Osteocyte (in vitro differentiated cells): ENCODE results near the gene ADAMTS3. TPM values are rescaled to one million over a fixed set of nuclear protein-coding genes. Genes with fewer than 3 reads are reported as not detected.

Experiments used
- DNase-seq: peaks from one replicate; pipeline ENCODE4 v3.0.0; 2021; ENCODE audit warnings: mixed read lengths; ENCODE audit not compliant: unreplicated experiment; ENCODE audit errors: extremely low spot score
- H3K27ac Mint-ChIP-seq: one replicate; pipeline ENCODE4 v1.8.0; 2021; ENCODE audit warnings: mild to moderate bottlenecking, mixed read lengths; ENCODE audit not compliant: unreplicated experiment
- H3K27me3 Mint-ChIP-seq: one replicate; pipeline ENCODE4 v1.8.0; 2021; ENCODE audit warnings: mixed read lengths; ENCODE audit not compliant: unreplicated experiment
- H3K36me3 Mint-ChIP-seq: one replicate; pipeline ENCODE4 v1.8.0; 2021; ENCODE audit warnings: mixed read lengths; ENCODE audit not compliant: unreplicated experiment
- H3K4me1 Mint-ChIP-seq: one replicate; pipeline ENCODE4 v1.8.0; 2021; ENCODE audit warnings: mixed read lengths; ENCODE audit not compliant: unreplicated experiment
- H3K4me3 Mint-ChIP-seq: one replicate; pipeline ENCODE4 v1.8.0; 2021; ENCODE audit warnings: mild to moderate bottlenecking, moderate library complexity, mixed read lengths; ENCODE audit not compliant: unreplicated experiment
- H3K9me3 Mint-ChIP-seq: one replicate; pipeline ENCODE4 v1.8.0; 2021; ENCODE audit warnings: mixed read lengths; ENCODE audit not compliant: unreplicated experiment
- CTCF ChIP-seq: fragments of 200-600 bp; sonication (generic); IDR thresholded peaks from 2 replicates; pipeline ENCODE4 v1.5.0; 2021; ENCODE audit warnings: antibody characterized with exemption, mild to moderate bottlenecking, moderate library complexity
- total RNA-seq: library from RNA; stranded (reverse); gene quantifications from 2 replicates; pipeline ENCODE4 v1.2.1, GENCODE V29; 2021

The ADAMTS3 gene
- total RNA-seq, 1 donor from 2014 or later, result 1.4 TPM

GRCh38 chr4:72507167-72507566, 61.9 kb downstream of the ADAMTS3 start:
- H3K9me3 Mint-ChIP-seq, result peaks cover 4% of the 10 kb centered on the region
- no peak overlapping the region for H3K4me3 Mint-ChIP-seq
- peaks cover 33% of the 10 kb centered on the region for H3K27me3 Mint-ChIP-seq
- no peak for DNase-seq
- H3K4me1 Mint-ChIP-seq, result no peaks in the 10 kb centered on the region
- no peak overlapping the region for H3K27ac Mint-ChIP-seq
- no peak for TF ChIP-seq CTCF
- H3K36me3 Mint-ChIP-seq, result no peaks in the 10 kb centered on the region

DNA sequence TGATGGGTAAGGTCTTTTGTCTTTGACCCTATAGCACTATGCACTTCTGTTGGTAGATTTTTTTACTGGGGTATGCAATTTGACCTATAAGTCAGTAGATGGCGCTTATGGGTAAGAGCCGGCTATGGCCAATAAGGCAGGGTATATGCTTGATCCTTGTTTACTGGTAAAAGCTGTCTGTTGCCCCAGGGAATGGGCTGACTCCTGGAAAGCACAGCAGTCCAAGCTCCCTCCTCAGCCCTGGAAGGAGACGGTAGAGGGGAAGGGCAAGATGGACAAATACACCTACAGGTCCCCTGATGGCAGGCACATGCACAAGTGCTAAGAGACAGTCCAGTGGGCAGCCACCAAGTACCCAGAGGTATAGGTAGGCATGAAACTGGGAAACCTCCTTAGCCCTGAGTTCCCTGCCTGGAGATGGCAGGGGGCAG, 63.7 kb downstream of the ADAMTS3 start:
- TF ChIP-seq CTCF, result peak; percentile 79
- no peak overlapping the region for H3K4me3 Mint-ChIP-seq
- H3K36me3 Mint-ChIP-seq, result no peaks in the 10 kb centered on the region
- DNase-seq, result no peak
- peaks cover 32% of the 10 kb centered on the region for H3K27me3 Mint-ChIP-seq
- H3K4me1 Mint-ChIP-seq, result no peaks in the 10 kb centered on the region
- peaks cover 6% of the 10 kb centered on the region for H3K9me3 Mint-ChIP-seq
- no peak overlapping the region for H3K27ac Mint-ChIP-seq

DNA sequence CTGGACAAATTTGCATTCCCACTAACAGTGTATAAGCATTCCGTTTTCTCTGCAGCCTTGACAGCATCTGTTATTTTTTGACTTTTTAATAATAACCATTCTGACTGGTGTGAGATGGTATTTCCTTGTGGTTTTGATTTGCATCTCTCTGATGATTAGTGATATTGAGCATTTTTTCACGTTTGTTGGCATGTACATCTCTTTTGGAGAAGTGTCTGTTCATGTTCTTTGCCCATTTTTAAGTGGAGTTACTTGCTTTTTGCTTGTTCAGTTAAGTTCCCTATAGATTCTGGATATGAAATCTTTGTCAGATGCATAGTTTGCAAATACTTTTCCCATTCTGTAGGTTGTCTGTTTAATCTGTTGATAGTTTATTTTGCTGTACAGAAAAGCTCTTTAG, 68.8 kb downstream of the ADAMTS3 start:
- Mint-ChIP-seq H3K9me3 (peaks cover 9% of the 10 kb centered on the region), H3K27me3 (peaks cover 10% of the 10 kb centered on the region), H3K36me3 (no peaks in the 10 kb centered on the region), H3K4me3 (no peak overlapping the region), H3K4me1 (no peaks in the 10 kb centered on the region), H3K27ac (no peak overlapping the region)
- no peak for TF ChIP-seq CTCF
- DNase-seq, result no peak

DNA sequence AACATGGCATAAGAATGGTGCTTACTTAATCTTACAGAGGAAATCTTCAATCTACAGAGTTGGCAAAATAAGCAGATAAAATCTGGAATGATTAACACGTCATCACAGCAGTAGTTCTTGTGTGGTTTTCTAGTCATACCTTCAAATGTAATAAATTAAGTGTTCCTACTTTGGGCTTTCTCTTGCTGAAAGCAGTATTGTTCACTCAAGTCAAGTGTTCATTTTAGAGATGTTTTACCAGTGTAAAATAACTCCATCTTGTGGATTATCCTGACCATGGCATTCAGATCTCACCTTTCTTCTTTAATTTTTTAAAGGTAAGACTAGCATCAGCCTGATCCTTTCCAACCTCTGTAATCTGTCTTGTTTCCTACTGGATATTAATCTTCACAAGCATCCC, 72.9 kb downstream of the ADAMTS3 start:
- DNase-seq, result no peak
- TF ChIP-seq CTCF, result peak; percentile 38

DNA sequence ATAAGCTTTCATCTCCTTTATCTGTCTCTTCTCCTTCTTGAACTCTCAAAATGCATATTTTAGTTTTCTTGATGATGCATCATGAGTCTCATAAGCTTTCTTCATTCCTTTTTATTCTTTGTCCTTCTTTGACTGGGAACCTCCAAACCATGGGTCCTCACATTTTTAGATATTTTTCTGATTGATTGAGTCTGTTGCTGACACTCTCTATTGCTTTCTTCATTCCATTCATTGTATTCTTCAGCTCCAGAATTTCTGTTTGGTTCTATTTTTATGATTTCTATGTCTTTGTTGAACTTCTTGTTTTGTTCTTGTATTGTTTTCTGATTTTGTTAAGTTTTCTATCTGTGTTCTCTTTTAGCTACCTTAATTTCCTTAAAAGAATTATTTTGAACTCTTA, 74.9 kb downstream of the ADAMTS3 start:
- H3K9me3 Mint-ChIP-seq, result peaks cover 7% of the 10 kb centered on the region
- H3K4me3 Mint-ChIP-seq, result no peak overlapping the region
- H3K27ac Mint-ChIP-seq, result no peak overlapping the region
- H3K4me1 Mint-ChIP-seq, result no peaks in the 10 kb centered on the region
- no peak for TF ChIP-seq CTCF
- H3K27me3 Mint-ChIP-seq, result peaks cover 13% of the 10 kb centered on the region
- peaks cover 2% of the 10 kb centered on the region for H3K36me3 Mint-ChIP-seq
- no peak for DNase-seq

More for the DNA sequence above, 72.9 kb downstream of the ADAMTS3 start:
- peaks cover 16% of the 10 kb centered on the region for H3K9me3 Mint-ChIP-seq
- H3K27ac Mint-ChIP-seq, result no peak overlapping the region
- H3K4me3 Mint-ChIP-seq, result no peak overlapping the region
- no peaks in the 10 kb centered on the region for H3K4me1 Mint-ChIP-seq
- peaks cover 2% of the 10 kb centered on the region for H3K36me3 Mint-ChIP-seq
- peaks cover 12% of the 10 kb centered on the region for H3K27me3 Mint-ChIP-seq
